Endothelial cell of umbilical vein (primary cell): ENCODE measurements around the gene NDUFB10. TPM values are rescaled to one million over a fixed set of nuclear protein-coding genes. Genes with fewer than 3 reads are reported as not detected.

Experiments
- BruUV-seq: library from RNA; stranded (reverse); fragments of 400-500 nt; replicated peaks from 2 replicates; lab custom pipeline; 2021; lab: Mats Ljungman, UMichigan
- CTCF ChIA-PET: fragments of 300-600, 350-600 bp; sonication (Branson Sonifier 250); formaldehyde crosslinking; loops from one replicate; lab custom pipeline; 2021; ENCODE audit warnings: antibody characterized with exemption, inconsistent platforms; lab: Charles Lee
- POLR2A ChIA-PET: fragments of 300-600, 350-600 bp; sonication (Branson Sonifier 250); formaldehyde crosslinking; loops from one replicate; lab custom pipeline; 2021; ENCODE audit warnings: antibody characterized with exemption, inconsistent platforms; lab: Charles Lee
- DNase-seq: peaks from one replicate; pipeline ENCODE4 v3.0.0-alpha.2; 2011; ENCODE audit warnings: low read depth, low spot score
- FAIRE-seq: peaks from 2 replicates; lab custom pipeline; 2011; peaks lifted over from hg19 to GRCh38; lab: Jason Lieb, UNC
- H2AFZ ChIP-seq: 2 replicates; pipeline ENCODE4 v1.6.0; 2012; ENCODE audit warnings: low read depth, low read length, control low read depth, inconsistent platforms
- H3K27ac ChIP-seq: 2 replicates; pipeline ENCODE4 v1.5.1; 2011; ENCODE audit warnings: low read depth, mild to moderate bottlenecking, control low read depth, low read length, moderate library complexity; ENCODE audit not compliant: insufficient read depth
- H3K27me3 ChIP-seq, 2 experiments: 2 replicates each; pipeline versions ENCODE4 v1.6.0 to v1.6.1; 2011; ENCODE audit warnings: low read length in 2 of 2, mixed read lengths in 1 of 2; ENCODE audit not compliant: control insufficient read depth in 2 of 2, insufficient read depth in 2 of 2
- H3K36me3 ChIP-seq, 2 experiments: 2 replicates in 1 of 2; 3 replicates in 1 of 2; pipeline ENCODE4 v1.5.1; 2011; ENCODE audit warnings: low read length in 2 of 2, mild to moderate bottlenecking in 1 of 2, moderate library complexity in 1 of 2; ENCODE audit not compliant: control insufficient read depth in 2 of 2, insufficient read depth in 2 of 2; ENCODE audit errors: extremely low read depth in 1 of 2
- H3K4me1 ChIP-seq: 3 replicates; pipeline ENCODE4 v1.5.1; 2011; ENCODE audit warnings: mild to moderate bottlenecking, low read length; ENCODE audit not compliant: control insufficient read depth, insufficient read depth; ENCODE audit errors: extremely low read depth
- H3K4me2 ChIP-seq: 2 replicates; pipeline ENCODE4 v1.6.1; 2011; ENCODE audit warnings: low read length, control low read depth, mixed read lengths; ENCODE audit not compliant: insufficient read depth
- H3K4me3 ChIP-seq, 3 experiments: fragments of 200-600 bp in 1 of 3; sonication (generic), shearing (Covaris generic) in 1 of 3; replicated peaks in 1 of 3; 2 replicates each; pipeline ENCODE4 v1.5.1; 2011 to 2016; ENCODE audit warnings: control low read depth in 3 of 3, low read length in 3 of 3, mild to moderate bottlenecking in 2 of 3, inconsistent platforms in 1 of 3, low read depth in 1 of 3, moderate library complexity in 1 of 3; ENCODE audit not compliant: insufficient read depth in 1 of 3
- H3K79me2 ChIP-seq: 2 replicates; pipeline ENCODE4 v1.6.0; 2012; ENCODE audit warnings: low read length, inconsistent platforms; ENCODE audit not compliant: control insufficient read depth, insufficient read depth
- H3K9ac ChIP-seq: replicated peaks from 2 replicates; pipeline ENCODE3; 2011; ENCODE audit warnings: low read length, control low read depth; ENCODE audit not compliant: insufficient read depth; ENCODE audit errors: extremely low read depth
- H3K9me1 ChIP-seq: replicated peaks from 3 replicates; pipeline ENCODE4 v1.6.0; 2011; ENCODE audit warnings: mild to moderate bottlenecking, low read length; ENCODE audit not compliant: control insufficient read depth, insufficient read depth; ENCODE audit errors: extremely low read depth
- H3K9me3 ChIP-seq: replicated peaks from 2 replicates; pipeline ENCODE4 v1.5.1; 2012; ENCODE audit warnings: low read length, inconsistent platforms; ENCODE audit not compliant: control insufficient read depth, insufficient read depth
- H4K20me1 ChIP-seq: replicated peaks from 2 replicates; pipeline ENCODE3; 2011; ENCODE audit warnings: mild to moderate bottlenecking, low read length; ENCODE audit not compliant: control insufficient read depth, insufficient read depth; ENCODE audit errors: extremely low read depth
- CTCF ChIP-seq, 2 donors: IDR thresholded peaks; 1 replicate in 1 of 2; 2 replicates in 1 of 2; pipeline ENCODE4 v1.5.1; 2011; ENCODE audit warnings: low read length in 2 of 2, mild to moderate bottlenecking in 2 of 2, moderate library complexity in 2 of 2, control low read depth in 1 of 2, inconsistent platforms in 1 of 2, low read depth in 1 of 2; ENCODE audit not compliant: insufficient read depth in 1 of 2; ENCODE audit errors: extremely low read depth in 1 of 2
- EZH2 ChIP-seq: IDR thresholded peaks from 2 replicates; pipeline ENCODE4 v1.6.1; 2012; ENCODE audit warnings: borderline replicate concordance, low read depth, mild to moderate bottlenecking, moderate library complexity, low read length, inconsistent platforms; ENCODE audit not compliant: severe bottlenecking
- FOS ChIP-seq: IDR thresholded peaks from 2 replicates; pipeline ENCODE4 v1.6.1; 2011; ENCODE audit warnings: mild to moderate bottlenecking, low read length, moderate library complexity, borderline replicate concordance; ENCODE audit not compliant: insufficient read depth
- GATA2 ChIP-seq: IDR thresholded peaks from 2 replicates; pipeline ENCODE4 v1.7.0; 2011; ENCODE audit warnings: low read depth, mild to moderate bottlenecking, moderate library complexity, mixed read lengths, low read length; ENCODE audit not compliant: insufficient read length, insufficient read depth
- JUN ChIP-seq: IDR thresholded peaks from 2 replicates; pipeline ENCODE4 v1.6.1; 2011; ENCODE audit warnings: borderline replicate concordance, low read depth; ENCODE audit not compliant: insufficient read length, insufficient read depth
- MYC ChIP-seq: IDR thresholded peaks from one replicate; pipeline ENCODE4 v1.6.1; 2011; ENCODE audit warnings: mild to moderate bottlenecking, low read depth, low read length
- POLR2A ChIP-seq: IDR thresholded peaks from 2 replicates; pipeline ENCODE4 v1.6.1; 2012; ENCODE audit warnings: low read depth, mild to moderate bottlenecking, control low read depth, low read length
- POLR2AphosphoS5 ChIP-seq: IDR thresholded peaks from 2 replicates; pipeline ENCODE4 v1.6.1; 2012; ENCODE audit warnings: low read depth, mild to moderate bottlenecking, control low read depth, low read length, moderate library complexity; ENCODE audit not compliant: insufficient read depth
- dilution Hi-C: fragments of 300-500 bp; cut with MboI; formaldehyde crosslinking; loops from one replicate; pipeline ENCODE4 v1.15.0; 2019; ENCODE audit warnings: low sequenced_read_pairs; ENCODE audit not compliant: extremely low pct_ligation_motif_present
- intact Hi-C: fragments of 100-400 bp; cut with micrococcal nuclease; formaldehyde crosslinking; loops from one replicate; pipeline ENCODE4 v1.10.0; 2022
- polyA plus RNA-seq, 4 experiments: library from polyadenylated mRNA; depleted of rRNA in 3 of 4; stranded (reverse) in 3 of 4; unstranded in 1 of 4; fragments of >200 nt; gene quantifications; 2 replicates each; pipeline versions ENCODE4 v1.2.1 to v1.2.3, GENCODE V29; 2011 to 2012; ENCODE audit warnings: missing spikeins in 1 of 4
- total RNA-seq: library from RNA; stranded (reverse); gene quantifications from 2 replicates; pipeline ENCODE4 v1.2.3, GENCODE V29; 2021
- TF ChIP-seq, protein P1 (sequence below): IDR thresholded peaks from 2 replicates; pipeline ENCODE4 v1.6.1; 2011; ENCODE audit not compliant: insufficient read depth, insufficient read length

NDUFB10 gene
- total and polyA plus RNA-seq, 2 donors (not counting 3 experiments of a cell fraction or from before 2014, with no cell fraction given) = 124 to 167 TPM

- Histone ChIP-seq H2AFZ (no peak overlapping the region), H3K79me2 (no peaks in the 10 kb centered on the region), H3K4me1 (no peaks in the 10 kb centered on the region), H3K36me3 (no peaks in the 10 kb centered on the region), H4K20me1 (no peaks in the 10 kb centered on the region), H3K4me2 (no peak overlapping the region), H3K27ac (no peak overlapping the region), H3K9me3 (no peaks in the 10 kb centered on the region), H3K4me3 (no peak overlapping the region), H3K9me1 (no peaks in the 10 kb centered on the region), H3K9ac (no peak overlapping the region), H3K27me3 (peaks cover 27% of the 10 kb centered on the region in 2 experiments)
- BruUV-seq = no TSS peak
- dilution Hi-C loops = no loop called here
- DNase-seq = no peak
- POLR2A ChIA-PET = no interaction called here
- TF ChIP-seq GATA2 (no peak), MYC (no peak), POLR2A (no peak), FOS (no peak), CTCF (IDR thresholded peaks at IDR 0.05; ENCODE audit: extremely low read depth in 1 of 2, insufficient read depth in 1 of 2, low read depth in 1 of 2, low read length in 2 of 2) (no peak), POLR2AphosphoS5 (no peak), EZH2 (no peak), JUN (no peak)
- TF ChIP-seq, protein P1, sequence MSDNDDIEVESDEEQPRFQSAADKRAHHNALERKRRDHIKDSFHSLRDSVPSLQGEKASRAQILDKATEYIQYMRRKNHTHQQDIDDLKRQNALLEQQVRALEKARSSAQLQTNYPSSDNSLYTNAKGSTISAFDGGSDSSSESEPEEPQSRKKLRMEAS = no peak
- FAIRE-seq = no peak
- intact Hi-C loops = loop anchor here (5.0 kb wide), 1 partner anchor 693 kb away; no protein-coding TSS in a partner anchor
- CTCF ChIA-PET = interaction anchor here (1.4 to 1.9 kb wide), 2 partner anchors 9 to 12 kb away, joined by 3 to 7 read pairs; no protein-coding TSS in a partner anchor
Measured at GRCh38 chr16:1914988-1915387, 44.4 kb upstream of the NDUFB10 start.
